ENCODE results near the gene ASTL. TPM values are rescaled to one million over a fixed set of nuclear protein-coding genes. Genes with fewer than 3 reads are reported as not detected.

The ASTL gene
- polyA plus RNA-seq, 3 donors, result 0.71 TPM; not detected in 2

- Histone ChIP-seq H2AFZ (ENCODE audit: insufficient read depth, low read depth, low read length, poor library complexity, severe bottlenecking) (no peak overlapping the region), H3K36me3 (replicated peaks in 1 of 2; ENCODE audit: control insufficient read depth in 1 of 2, insufficient read depth in 2 of 2, low read length in 2 of 2) (no peaks in the 10 kb centered on the region), H3K9me3 (replicated peaks in 1 of 2; ENCODE audit: control insufficient read depth in 1 of 2, insufficient read depth in 1 of 2, low read length in 2 of 2) (no peaks in the 10 kb centered on the region), H3K4me2 (replicated peaks; ENCODE audit: extremely low read depth, low read length, poor library complexity, severe bottlenecking) (no peak overlapping the region), H3K9ac (ENCODE audit: insufficient read depth, low read length, poor library complexity, severe bottlenecking) (no peak overlapping the region), H3K79me2 (ENCODE audit: insufficient read depth, low read length) (no peaks in the 10 kb centered on the region), H3K4me3 (replicated peaks in 1 of 3; ENCODE audit: low read depth in 2 of 3, low read length in 3 of 3) (no peak overlapping the region), H3K4me1 (ENCODE audit: control insufficient read depth in 1 of 2, insufficient read depth in 2 of 2, low read length in 2 of 2) (peaks cover 3 to 11% of the 10 kb centered on the region in 2 donors), H4K20me1 (ENCODE audit: insufficient read depth, low read length) (no peaks in the 10 kb centered on the region), H3K27ac (ENCODE audit: low read depth in 1 of 2, low read length in 2 of 2) (no peak overlapping the region), H3K27me3 (ENCODE audit: control insufficient read depth in 2 of 2, insufficient read depth in 2 of 2, low read length in 2 of 2) (peaks cover 0 to 28% of the 10 kb centered on the region in 2 donors)
- no peak for TF ChIP-seq CTCF (IDR thresholded peaks at IDR 0.05)
- H3K27me3 Mint-ChIP-seq (ENCODE audit: low read depth in 3 of 3), result peaks cover 22 to 46% (median 26%) of the 10 kb centered on the region in 3 donors
- H3K4me1 Mint-ChIP-seq, result peaks cover 14% of the 10 kb centered on the region
- WGBS (ENCODE audit: insufficient coverage), result 94% methylated on average over 4 of the region's 4 CpGs
- DNase-seq, result no peak
- H3K27ac Mint-ChIP-seq, result no peak overlapping the region
- no peak overlapping the region for H3K4me3 Mint-ChIP-seq
- no peaks in the 10 kb centered on the region for H3K36me3 Mint-ChIP-seq
- intact Hi-C loops (cut with micrococcal nuclease), result no loop called here
- H3K9me3 Mint-ChIP-seq, result peaks cover 0 to 3% (median 0%) of the 10 kb centered on the region in 7 donors
These were observed 16.9 kb downstream of the ASTL start for GRCh38 chr2:96121414-96121813.

- Mint-ChIP-seq H3K27ac (no peak overlapping the region), H3K36me3 (no peaks in the 10 kb centered on the region), H3K4me3 (no peak overlapping the region), H3K27me3 (ENCODE audit: low read depth in 3 of 3) (peaks cover 26 to 50% (median 30%) of the 10 kb centered on the region in 3 donors), H3K4me1 (peaks cover 15% of the 10 kb centered on the region), H3K9me3 (peaks cover 0 to 3% (median under 1%) of the 10 kb centered on the region in 7 donors)
- H3K4me1 ChIP-seq (ENCODE audit: control insufficient read depth in 1 of 2, insufficient read depth in 2 of 2, low read length in 2 of 2), result peaks cover 3 to 16% of the 10 kb centered on the region in 2 donors
- intact Hi-C loops (cut with micrococcal nuclease), result no loop called here
- no peak overlapping the region for H3K4me3 ChIP-seq (replicated peaks in 1 of 3; ENCODE audit: low read depth in 2 of 3, low read length in 3 of 3)
- no peak overlapping the region for H3K9ac ChIP-seq (ENCODE audit: insufficient read depth, low read length, poor library complexity, severe bottlenecking)
- no peak for DNase-seq
- no peaks in the 10 kb centered on the region for H3K36me3 ChIP-seq (replicated peaks in 1 of 2; ENCODE audit: control insufficient read depth in 1 of 2, insufficient read depth in 2 of 2, low read length in 2 of 2)
- whole genome bisulfite sequencing (ENCODE audit: insufficient coverage), result 36% methylated on average over 7 of the region's 7 CpGs
- H4K20me1 ChIP-seq (ENCODE audit: insufficient read depth, low read length), result no peaks in the 10 kb centered on the region
- TF ChIP-seq CTCF (IDR thresholded peaks at IDR 0.05), result no peak
- H3K9me3 ChIP-seq (replicated peaks in 1 of 2; ENCODE audit: control insufficient read depth in 1 of 2, insufficient read depth in 1 of 2, low read length in 2 of 2), result no peaks in the 10 kb centered on the region
- H3K27me3 ChIP-seq (ENCODE audit: control insufficient read depth in 2 of 2, insufficient read depth in 2 of 2, low read length in 2 of 2), result peaks cover 1 to 31% of the 10 kb centered on the region in 2 donors
- no peak overlapping the region for H3K4me2 ChIP-seq (replicated peaks; ENCODE audit: extremely low read depth, low read length, poor library complexity, severe bottlenecking)
- H3K79me2 ChIP-seq (ENCODE audit: insufficient read depth, low read length), result no peaks in the 10 kb centered on the region
- no peak overlapping the region for H3K27ac ChIP-seq (ENCODE audit: low read depth in 1 of 2, low read length in 2 of 2)
- H2AFZ ChIP-seq (ENCODE audit: insufficient read depth, low read depth, low read length, poor library complexity, severe bottlenecking), result no peak overlapping the region
These were observed 17.3 kb downstream of the ASTL start for GRCh38 chr2:96120991-96121390.
